Parathyroid adenoma (tissue), 2 donors: Measurements from ENCODE around the gene CDCP2.

Experiments used
- H2AFZ ChIP-seq: fragments of 300-600 bp; sonication (generic); one replicate; pipeline ENCODE4 v1.7.0; 2017; ENCODE audit warnings: antibody characterized with exemption, mild to moderate bottlenecking
- H3K27ac ChIP-seq: fragments of 300-600 bp; sonication (generic); one replicate; pipeline ENCODE4 v1.7.0; 2017
- H3K27me3 ChIP-seq: fragments of 300-600 bp; sonication (generic); one replicate; pipeline ENCODE4 v1.7.0; 2017; ENCODE audit warnings: low read length; ENCODE audit not compliant: control insufficient read depth, insufficient read depth
- H3K36me3 ChIP-seq: fragments of 300-600 bp; sonication (generic); one replicate; pipeline ENCODE4 v1.7.0; 2017; ENCODE audit warnings: low read length; ENCODE audit not compliant: control insufficient read depth, insufficient read depth
- H3K4me1 ChIP-seq: fragments of 300-600 bp; sonication (generic); one replicate; pipeline ENCODE4 v1.7.0; 2017; ENCODE audit warnings: control low read depth
- H3K4me2 ChIP-seq: fragments of 300-600 bp; sonication (generic); one replicate; pipeline ENCODE4 v1.7.0; 2017; ENCODE audit warnings: low read length
- H3K4me3 ChIP-seq: fragments of 300-600 bp; sonication (generic); one replicate; pipeline ENCODE4 v1.7.0; 2017; ENCODE audit warnings: low read depth, low read length
- H3K79me2 ChIP-seq: fragments of 300-600 bp; sonication (generic); one replicate; pipeline ENCODE4 v1.7.0; 2017; ENCODE audit warnings: control low read depth
- H3K9ac ChIP-seq: fragments of 300-600 bp; sonication (generic); one replicate; pipeline ENCODE4 v1.7.0; 2017; ENCODE audit warnings: mild to moderate bottlenecking
- H3K9me3 ChIP-seq: fragments of 300-600 bp; sonication (generic); one replicate; pipeline ENCODE4 v1.7.0; 2017; ENCODE audit warnings: low read length; ENCODE audit not compliant: control insufficient read depth
- CTCF ChIP-seq: fragments of 300-600 bp; sonication (generic); IDR thresholded peaks from one replicate; pipeline ENCODE4 v1.7.0; 2017; ENCODE audit warnings: antibody characterized with exemption, mild to moderate bottlenecking
- donor health status: primary hyperparathyroidism.

CDCP2 gene

GRCh38 chr1:54135436-54136120, 17.2 kb downstream of the CDCP2 start:
- no peaks in the 10 kb centered on the region for H3K36me3 ChIP-seq
- TF ChIP-seq CTCF, result no peak
- no peaks in the 10 kb centered on the region for H3K9me3 ChIP-seq
- H3K4me1 ChIP-seq, result no peaks in the 10 kb centered on the region
- H3K27ac ChIP-seq, result no peak overlapping the region
- no peaks in the 10 kb centered on the region for H3K79me2 ChIP-seq
- no peak overlapping the region for H3K4me2 ChIP-seq
- H2AFZ ChIP-seq, result no peak overlapping the region
- no peak overlapping the region for H3K9ac ChIP-seq
- H3K4me3 ChIP-seq, result no peak overlapping the region
- no peaks in the 10 kb centered on the region for H3K27me3 ChIP-seq

DNA sequence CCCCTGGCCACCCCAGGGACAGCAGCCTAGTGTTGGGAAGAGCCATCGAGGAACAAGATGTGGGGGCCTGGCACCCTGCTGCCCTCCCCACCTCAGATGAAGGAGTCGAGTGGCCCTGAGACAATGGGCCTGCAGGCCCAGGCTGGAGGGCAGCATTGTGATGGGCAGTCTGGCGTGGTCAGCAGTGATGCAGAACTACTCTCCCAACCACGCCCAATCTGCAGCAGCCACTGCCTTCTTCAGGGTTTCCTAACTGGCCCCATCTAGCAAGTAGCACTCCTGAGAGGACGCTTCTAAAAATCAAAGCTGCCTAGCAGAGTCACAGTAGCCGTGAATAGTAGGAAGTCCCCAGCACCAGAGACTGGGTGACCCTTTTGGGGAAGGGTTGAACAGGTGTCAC, 18.5 kb downstream of the CDCP2 start:
- no peak overlapping the region for H2AFZ ChIP-seq
- no peak overlapping the region for H3K4me3 ChIP-seq
- no peaks in the 10 kb centered on the region for H3K36me3 ChIP-seq
- no peak for TF ChIP-seq CTCF
- no peaks in the 10 kb centered on the region for H3K79me2 ChIP-seq
- H3K4me1 ChIP-seq, result no peaks in the 10 kb centered on the region
- H3K9ac ChIP-seq, result no peak overlapping the region
- no peak overlapping the region for H3K4me2 ChIP-seq
- no peak overlapping the region for H3K27ac ChIP-seq
- H3K9me3 ChIP-seq, result no peaks in the 10 kb centered on the region
- no peaks in the 10 kb centered on the region for H3K27me3 ChIP-seq

DNA sequence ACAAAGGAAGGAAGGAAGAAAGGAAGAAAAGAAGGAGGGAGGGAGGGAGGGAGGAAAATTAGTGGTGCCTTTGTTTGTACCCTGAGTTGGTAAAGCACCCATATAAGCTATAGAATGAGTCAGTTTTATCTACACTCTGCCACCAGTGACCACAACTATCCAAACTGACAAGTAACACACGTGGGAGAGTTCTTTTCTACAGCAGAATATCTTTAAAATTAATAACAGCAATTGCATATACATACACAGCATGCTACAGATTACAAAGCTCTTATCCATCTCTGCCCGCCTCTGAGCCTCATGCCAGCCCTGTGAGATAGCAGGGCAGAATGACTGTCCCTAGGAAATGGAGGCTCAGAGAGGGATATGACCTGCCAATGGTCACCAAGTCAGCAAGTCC, 20.3 kb downstream of the CDCP2 start:
- Histone ChIP-seq H3K4me1 (no peaks in the 10 kb centered on the region), H3K27ac (no peak overlapping the region), H3K36me3 (no peaks in the 10 kb centered on the region), H2AFZ (no peak overlapping the region), H3K9me3 (no peaks in the 10 kb centered on the region), H3K9ac (no peak overlapping the region), H3K4me3 (no peak overlapping the region), H3K79me2 (no peaks in the 10 kb centered on the region), H3K4me2 (no peak overlapping the region), H3K27me3 (no peaks in the 10 kb centered on the region)
- no peak for TF ChIP-seq CTCF

GRCh38 chr1:54131419-54131818, 21.4 kb downstream of the CDCP2 start:
- TF ChIP-seq CTCF, result no peak
- H3K4me2 ChIP-seq, result no peak overlapping the region
- H2AFZ ChIP-seq, result no peak overlapping the region
- no peak overlapping the region for H3K4me3 ChIP-seq
- H3K27ac ChIP-seq, result no peak overlapping the region
- no peaks in the 10 kb centered on the region for H3K27me3 ChIP-seq
- H3K9me3 ChIP-seq, result no peaks in the 10 kb centered on the region
- no peak overlapping the region for H3K9ac ChIP-seq
- no peaks in the 10 kb centered on the region for H3K4me1 ChIP-seq
- no peaks in the 10 kb centered on the region for H3K36me3 ChIP-seq
- no peaks in the 10 kb centered on the region for H3K79me2 ChIP-seq

GRCh38 chr1:54129858-54130257, 22.9 kb downstream of the CDCP2 start:
- TF ChIP-seq CTCF, result no peak
- Histone ChIP-seq H3K4me2 (no peak overlapping the region), H3K79me2 (no peaks in the 10 kb centered on the region), H3K4me1 (no peaks in the 10 kb centered on the region), H3K36me3 (no peaks in the 10 kb centered on the region), H2AFZ (no peak overlapping the region), H3K27ac (no peak overlapping the region), H3K27me3 (no peaks in the 10 kb centered on the region), H3K9me3 (no peaks in the 10 kb centered on the region), H3K4me3 (no peak overlapping the region), H3K9ac (no peak overlapping the region)
